ENCODE measurements around the gene KRTAP5-5. TPM values are rescaled to one million over a fixed set of nuclear protein-coding genes. Genes with fewer than 3 reads are reported as not detected.

KRTAP5-5 gene
- total and polyA plus RNA-seq, 10 of the 15 experiments (the other 5 are each of a cell fraction or from before 2014, with no cell fraction given), result not detected

GRCh38 chr11:1632053-1632714 is 2.6 kb downstream of the KRTAP5-5 start:
- H4K20me1 ChIP-seq (ENCODE audit: control insufficient read depth, insufficient read depth), result no peaks in the 10 kb centered on the region
- RAD21 ChIA-PET (ENCODE audit: unreplicated experiment), result no interaction called here
- intact Hi-C loops (cut with micrococcal nuclease; ENCODE audit: unreplicated experiment), result no loop called here
- no TSS peak for BruUV-seq (replicated peaks)
- ATAC-seq, result no peak
- in situ Hi-C loops (cut with MboI), result no loop called here
- SMC1A ChIA-PET (ENCODE audit: uncharacterized antibody, unreplicated experiment), result no interaction called here
- DNase-seq (ENCODE audit: low read depth, low spot score), result no peak
- POLR2A ChIA-PET, result no interaction called here
- no peaks in the 10 kb centered on the region for H3K79me2 ChIP-seq (ENCODE audit: control insufficient read depth, insufficient read depth, low read length)
- H3K4me1 ChIP-seq (ENCODE audit: control insufficient read depth, insufficient read depth, low read length), result no peaks in the 10 kb centered on the region
- no peak overlapping the region for H3K4me2 ChIP-seq (ENCODE audit: control insufficient read depth, insufficient read depth)
- no peak for FAIRE-seq
- H3K27ac ChIP-seq (ENCODE audit: control insufficient read depth, insufficient read depth), result no peak overlapping the region
- CTCF ChIA-PET, result interaction anchor here (2.7 kb wide), 1 partner anchor 8 kb away, joined by 12 read pairs; no protein-coding TSS in a partner anchor
- TF ChIP-seq HDAC6 (IDR thresholded peaks at IDR 0.05; ENCODE audit: unreplicated experiment), result no peak
- no peak overlapping the region for H3K9ac ChIP-seq (ENCODE audit: control insufficient read depth, insufficient read depth, low read length)
- H3K27me3 ChIP-seq (replicated peaks in 1 of 2; ENCODE audit: control insufficient read depth in 2 of 2, insufficient read depth in 2 of 2, low read length in 1 of 2), result peaks cover 0 to under 1% of the 10 kb centered on the region in 2 experiments; a peak in 2 of 4 replicates
- H3K36me3 ChIP-seq (ENCODE audit: control insufficient read depth in 2 of 2, insufficient read depth in 2 of 2, low read length in 1 of 2), result no peaks in the 10 kb centered on the region
- no peak overlapping the region for H2AFZ ChIP-seq (ENCODE audit: control insufficient read depth, low read depth, low read length)
- 19% methylated on average over 11 of the region's 11 CpGs for WGBS (ENCODE audit: insufficient coverage, insufficient replicate concordance, low lambda C conversion rate, missing lambda C conversion rate)
- no peak overlapping the region for H3K4me3 ChIP-seq
- no peaks in the 10 kb centered on the region for H3K9me3 ChIP-seq (replicated peaks; ENCODE audit: control insufficient read depth, insufficient read depth, low read length)

GRCh38 chr11:1633864-1634263 is 4.3 kb downstream of the KRTAP5-5 start:
- no peak for TF ChIP-seq SUPT20H (IDR thresholded peaks at IDR 0.05; ENCODE audit: borderline replicate concordance, control insufficient read depth, low read depth, low read length)
- TF ChIP-seq EED (IDR thresholded peaks at IDR 0.05; ENCODE audit: low read depth), result no peak
- no peak for TF ChIP-seq SMC3 (IDR thresholded peaks at IDR 0.05; ENCODE audit: borderline replicate concordance, low read length)
- TF ChIP-seq ELK1 (IDR thresholded peaks at IDR 0.05; ENCODE audit: low read depth, low read length), result no peak
- no peak for TF ChIP-seq ZNF217 (IDR thresholded peaks at IDR 0.05)
- TF ChIP-seq RCOR1 (conservative IDR thresholded peaks at IDR 0.05; ENCODE audit: low read depth, low read length), result no peak
- Histone ChIP-seq H2AFZ (ENCODE audit: control insufficient read depth, low read depth, low read length) (no peak overlapping the region), H3K27ac (ENCODE audit: control insufficient read depth, insufficient read depth) (no peak overlapping the region), H3K4me2 (ENCODE audit: control insufficient read depth, insufficient read depth) (no peak overlapping the region), H3K9ac (ENCODE audit: control insufficient read depth, insufficient read depth, low read length) (no peak overlapping the region), H4K20me1 (ENCODE audit: control insufficient read depth, insufficient read depth) (no peaks in the 10 kb centered on the region), H3K4me1 (ENCODE audit: control insufficient read depth, insufficient read depth, low read length) (no peaks in the 10 kb centered on the region), H3K79me2 (ENCODE audit: control insufficient read depth, insufficient read depth, low read length) (no peaks in the 10 kb centered on the region), H3K36me3 (ENCODE audit: control insufficient read depth in 2 of 2, insufficient read depth in 2 of 2, low read length in 1 of 2) (no peaks in the 10 kb centered on the region), H3K4me3 (no peak overlapping the region), H3K27me3 (replicated peaks in 1 of 2; ENCODE audit: control insufficient read depth in 2 of 2, insufficient read depth in 2 of 2, low read length in 1 of 2) (no peaks in the 10 kb centered on the region; a peak in 1 of 4 replicates), H3K9me3 (replicated peaks; ENCODE audit: control insufficient read depth, insufficient read depth, low read length) (no peaks in the 10 kb centered on the region)
- BruUV-seq (replicated peaks), result no TSS peak
- intact Hi-C loops (cut with micrococcal nuclease; ENCODE audit: unreplicated experiment), result no loop called here
- RAD21 ChIA-PET (ENCODE audit: unreplicated experiment), result no interaction called here
- DNase-seq (ENCODE audit: low read depth, low spot score) (no peak), FAIRE-seq (no peak), ATAC-seq (no peak)
- POLR2A ChIA-PET, result no interaction called here
- CTCF ChIA-PET, result interaction anchor here (1.0 kb wide), 1 partner anchor 16 kb away, joined by 3 read pairs; no protein-coding TSS in a partner anchor
- 39% methylated on average over 10 of the region's 10 CpGs for WGBS (ENCODE audit: insufficient coverage, insufficient replicate concordance, low lambda C conversion rate, missing lambda C conversion rate)
- SMC1A ChIA-PET (ENCODE audit: uncharacterized antibody, unreplicated experiment), result no interaction called here
- in situ Hi-C loops (cut with MboI), result no loop called here
